WTC11 (cell line): ENCODE measurements around the gene CAMK2B. TPM values are rescaled to one million over a fixed set of nuclear protein-coding genes. Genes with fewer than 3 reads are reported as not detected.

Experiments used
- ATAC-seq: fragments of 200-7000 bp; cut with Tn5 transposase; 2 replicates; pipeline ENCODE4 v1.10.0; 2021; ENCODE audit warnings: mild to moderate bottlenecking, moderate library complexity
- CTCF ChIA-PET: fragments of 300-600 bp; sonication (Branson Sonifier 250); formaldehyde crosslinking; loops from one replicate; lab custom pipeline; 2021; ENCODE audit warnings: antibody characterized with exemption; lab: Charles Lee
- POLR2A ChIA-PET: fragments of 350-600 bp; sonication (Branson Sonifier 250); formaldehyde crosslinking; loops from one replicate; lab custom pipeline; 2021; ENCODE audit warnings: antibody characterized with exemption; lab: Charles Lee
- DNase-seq: peaks from one replicate; pipeline ENCODE4 v3.0.0; 2021; ENCODE audit warnings: low spot score
- H3K27ac Mint-ChIP-seq: 2 replicates; pipeline ENCODE4 v1.8.0; 2021; ENCODE audit warnings: mixed read lengths
- H3K27me3 Mint-ChIP-seq: 2 replicates; pipeline ENCODE4 v1.8.0; 2021; ENCODE audit warnings: low read depth, mild to moderate bottlenecking, moderate library complexity, mixed read lengths
- H3K36me3 Mint-ChIP-seq: 2 replicates; pipeline ENCODE4 v1.8.0; 2021; ENCODE audit warnings: mixed read lengths
- H3K4me1 Mint-ChIP-seq: 2 replicates; pipeline ENCODE4 v1.8.0; 2022; ENCODE audit warnings: mixed read lengths
- H3K4me3 Mint-ChIP-seq: 2 replicates; pipeline ENCODE4 v1.8.0; 2021; ENCODE audit warnings: mild to moderate bottlenecking, moderate library complexity, mixed read lengths
- H3K9me3 Mint-ChIP-seq: 2 replicates; pipeline ENCODE4 v1.8.0; 2021; ENCODE audit warnings: mixed read lengths
- CREM ChIP-seq: sonication (generic); formaldehyde crosslinking; IDR thresholded peaks from 2 replicates; pipeline ENCODE4 v1.8.1; 2022; ENCODE audit warnings: mild to moderate bottlenecking, missing genetic modification reagents, moderate library complexity
- E2F4 ChIP-seq: sonication (generic); formaldehyde crosslinking; IDR thresholded peaks from 2 replicates; pipeline ENCODE4 v1.8.1; 2022; ENCODE audit warnings: low read depth, mild to moderate bottlenecking, moderate library complexity, missing genetic modification reagents, borderline replicate concordance
- ELF4 ChIP-seq: sonication (generic); formaldehyde crosslinking; IDR thresholded peaks from 2 replicates; pipeline ENCODE4 v1.8.1; 2022; ENCODE audit warnings: low read depth, mild to moderate bottlenecking, moderate library complexity, missing genetic modification reagents
- ETV6 ChIP-seq: sonication (generic); formaldehyde crosslinking; IDR thresholded peaks from 2 replicates; pipeline ENCODE4 v1.8.1; 2022; ENCODE audit warnings: mild to moderate bottlenecking, missing genetic modification reagents
- FOXK1 ChIP-seq: sonication (generic); formaldehyde crosslinking; IDR thresholded peaks from 2 replicates; pipeline ENCODE4 v1.8.0; 2022; ENCODE audit warnings: mild to moderate bottlenecking, moderate library complexity, missing genetic modification reagents
- HMGA2 ChIP-seq: fragments of 250-450 bp; sonication (Bioruptor Pico); IDR thresholded peaks from 2 replicates; pipeline ENCODE4 v1.4.0; 2021; ENCODE audit warnings: mild to moderate bottlenecking, moderate library complexity
- MYBL2 ChIP-seq: sonication (generic); formaldehyde crosslinking; IDR thresholded peaks from 2 replicates; pipeline ENCODE4 v1.8.1; 2023; ENCODE audit warnings: mild to moderate bottlenecking, moderate library complexity, missing genetic modification reagents
- NFE2L1 ChIP-seq: sonication (generic); formaldehyde crosslinking; IDR thresholded peaks from 2 replicates; pipeline ENCODE4 v1.8.1; 2023; ENCODE audit warnings: missing genetic modification reagents
- NR2C2 ChIP-seq: sonication (generic); formaldehyde crosslinking; IDR thresholded peaks from 2 replicates; pipeline ENCODE4 v1.8.0; 2022; ENCODE audit warnings: mild to moderate bottlenecking, missing genetic modification reagents
- PRDM15 ChIP-seq: sonication (generic); formaldehyde crosslinking; IDR thresholded peaks from 2 replicates; pipeline ENCODE4 v1.8.0; 2022; ENCODE audit warnings: missing genetic modification reagents
- RORB ChIP-seq: fragments of 250-450 bp; sonication (Bioruptor Pico); IDR thresholded peaks from 2 replicates; pipeline ENCODE4 v1.9.0; 2021; ENCODE audit warnings: mild to moderate bottlenecking
- SMAD3 ChIP-seq: sonication (generic); formaldehyde crosslinking; IDR thresholded peaks from 2 replicates; pipeline ENCODE4 v1.8.0; 2022; ENCODE audit warnings: missing genetic modification reagents, mild to moderate bottlenecking, borderline replicate concordance
- USF1 ChIP-seq: sonication (generic); formaldehyde crosslinking; IDR thresholded peaks from 2 replicates; pipeline ENCODE4 v1.8.0; 2022; ENCODE audit warnings: mild to moderate bottlenecking, missing genetic modification reagents
- ZNF121 ChIP-seq: sonication (generic); formaldehyde crosslinking; IDR thresholded peaks from 2 replicates; pipeline ENCODE4 v1.8.0; 2023; ENCODE audit warnings: missing genetic modification reagents
- ZNF219 ChIP-seq: sonication (generic); formaldehyde crosslinking; IDR thresholded peaks from 2 replicates; pipeline ENCODE4 v1.8.0; 2023; ENCODE audit warnings: missing genetic modification reagents, mild to moderate bottlenecking, borderline replicate concordance
- ZNF317 ChIP-seq: sonication (generic); formaldehyde crosslinking; IDR thresholded peaks from 2 replicates; pipeline ENCODE4 v1.8.1; 2023; ENCODE audit warnings: low read depth, mild to moderate bottlenecking, moderate library complexity, missing genetic modification reagents, borderline replicate concordance
- total RNA-seq: library from RNA; stranded (reverse); gene quantifications from 3 replicates; pipeline ENCODE4 v1.2.3, GENCODE V29; 2021
- TF ChIP-seq, protein P1 (sequence below): fragments of 200-600 bp; IDR thresholded peaks from 2 replicates; pipeline ENCODE4 v1.8.0; 2022; ENCODE audit warnings: antibody characterized with exemption
- TF ChIP-seq, protein P2 (sequence below): sonication (generic); formaldehyde crosslinking; IDR thresholded peaks from 2 replicates; pipeline ENCODE4 v1.8.0; 2023; ENCODE audit warnings: mild to moderate bottlenecking, missing genetic modification reagents
- TF ChIP-seq, protein P3 (sequence below): sonication (generic); formaldehyde crosslinking; IDR thresholded peaks from 2 replicates; pipeline ENCODE4 v1.8.1; 2023; ENCODE audit warnings: mild to moderate bottlenecking, missing genetic modification reagents, moderate library complexity

Gene CAMK2B
- total RNA-seq, 1 experiment from 2014 or later: 0.44 TPM

DNA sequence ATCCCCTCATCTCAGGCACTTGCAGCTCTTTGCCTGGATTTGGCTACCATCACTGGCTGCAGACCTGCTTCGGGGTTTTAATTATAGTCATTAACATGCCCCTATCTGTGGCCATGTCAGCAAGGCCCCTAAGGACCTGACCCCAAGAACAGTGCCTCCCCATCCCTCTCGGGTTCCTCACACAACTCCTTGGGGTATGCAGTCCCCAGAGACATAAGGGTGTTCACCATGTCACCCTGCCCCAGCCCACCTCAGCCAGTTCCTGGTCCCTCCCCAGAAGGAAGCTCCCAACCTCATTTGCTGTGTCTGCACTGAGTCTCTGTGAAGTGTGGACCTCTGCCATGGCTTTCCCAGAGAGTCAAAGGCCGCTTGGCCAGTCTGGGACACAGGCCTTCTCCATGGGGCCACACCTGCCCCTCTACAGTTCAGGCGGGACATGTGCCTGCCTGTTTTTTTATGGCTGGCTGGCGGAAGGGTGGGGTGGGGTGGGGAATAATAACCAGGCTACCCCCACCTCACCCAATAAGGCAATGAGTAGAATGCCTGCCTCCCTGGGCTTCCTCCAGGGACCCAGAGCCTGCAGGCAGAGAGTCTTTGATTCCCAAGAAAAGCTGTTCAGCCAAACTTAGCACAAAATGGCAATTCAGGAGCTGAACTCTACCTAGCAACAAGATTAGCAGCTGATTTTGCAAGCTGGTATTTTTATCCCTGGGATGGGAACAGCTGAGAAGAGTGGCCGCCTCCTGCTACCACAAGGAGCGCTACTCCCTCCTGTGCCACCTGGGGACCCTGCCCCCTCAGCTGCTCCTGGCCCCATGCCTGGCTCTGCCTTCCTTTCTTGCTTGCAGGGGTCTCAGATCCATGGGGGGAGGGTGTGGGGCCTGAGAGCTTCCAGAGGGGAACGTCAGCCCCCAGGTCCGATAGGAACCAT lies 23.7 kb upstream of the CAMK2B start:
- no peak overlapping the region for H3K4me3 Mint-ChIP-seq
- no peaks in the 10 kb centered on the region for H3K36me3 Mint-ChIP-seq
- DNase-seq (peak; percentile 57), ATAC-seq (peak; percentile 84)
- ChIA-PET POLR2A (interaction anchor here (0.5 kb wide), 1 partner anchor 83 kb away, joined by 8 read pairs; no protein-coding TSS in a partner anchor), CTCF (interaction anchor here (0.6 to 4.0 kb wide), 55 partner anchors 8 to 672 kb away, joined by 3 to 50 read pairs (median 4); partner anchors contain the start of genes AEBP1, DDX56 and NUDCD3)
- peaks cover 4% of the 10 kb centered on the region; the same call in 1 of the 2 replicates for H3K27me3 Mint-ChIP-seq
- peaks cover 15% of the 10 kb centered on the region for H3K9me3 Mint-ChIP-seq
- H3K27ac Mint-ChIP-seq: no peak overlapping the region
- no peaks in the 10 kb centered on the region for H3K4me1 Mint-ChIP-seq
- no peak for TF ChIP-seq CREM (CRISPR knock-in tag)
- no peak for TF ChIP-seq ZNF219 (CRISPR knock-in tag)
- TF ChIP-seq HMGA2 (CRISPR knock-in tag): no peak
- peak; percentile 62; the same call in 1 of the 2 replicates for TF ChIP-seq ZNF317

- POLR2A ChIA-PET: no interaction called here
- Mint-ChIP-seq H3K27ac (no peak overlapping the region), H3K4me1 (no peaks in the 10 kb centered on the region), H3K4me3 (no peak overlapping the region), H3K36me3 (no peaks in the 10 kb centered on the region), H3K27me3 (peaks cover 7% of the 10 kb centered on the region), H3K9me3 (peaks cover 16% of the 10 kb centered on the region)
- peak; percentile 66 for DNase-seq
- peak; percentile 94 for ATAC-seq
- TF ChIP-seq NR2C2 (no peak), ZNF121 (CRISPR knock-in tag) (0 out of 2 replicates have a peak, but pooled peaks have one; percentile 33), ETV6 (no peak)
- TF ChIP-seq, protein P1, sequence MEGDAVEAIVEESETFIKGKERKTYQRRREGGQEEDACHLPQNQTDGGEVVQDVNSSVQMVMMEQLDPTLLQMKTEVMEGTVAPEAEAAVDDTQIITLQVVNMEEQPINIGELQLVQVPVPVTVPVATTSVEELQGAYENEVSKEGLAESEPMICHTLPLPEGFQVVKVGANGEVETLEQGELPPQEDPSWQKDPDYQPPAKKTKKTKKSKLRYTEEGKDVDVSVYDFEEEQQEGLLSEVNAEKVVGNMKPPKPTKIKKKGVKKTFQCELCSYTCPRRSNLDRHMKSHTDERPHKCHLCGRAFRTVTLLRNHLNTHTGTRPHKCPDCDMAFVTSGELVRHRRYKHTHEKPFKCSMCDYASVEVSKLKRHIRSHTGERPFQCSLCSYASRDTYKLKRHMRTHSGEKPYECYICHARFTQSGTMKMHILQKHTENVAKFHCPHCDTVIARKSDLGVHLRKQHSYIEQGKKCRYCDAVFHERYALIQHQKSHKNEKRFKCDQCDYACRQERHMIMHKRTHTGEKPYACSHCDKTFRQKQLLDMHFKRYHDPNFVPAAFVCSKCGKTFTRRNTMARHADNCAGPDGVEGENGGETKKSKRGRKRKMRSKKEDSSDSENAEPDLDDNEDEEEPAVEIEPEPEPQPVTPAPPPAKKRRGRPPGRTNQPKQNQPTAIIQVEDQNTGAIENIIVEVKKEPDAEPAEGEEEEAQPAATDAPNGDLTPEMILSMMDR: peak; percentile 40
- TF ChIP-seq, protein P2, sequence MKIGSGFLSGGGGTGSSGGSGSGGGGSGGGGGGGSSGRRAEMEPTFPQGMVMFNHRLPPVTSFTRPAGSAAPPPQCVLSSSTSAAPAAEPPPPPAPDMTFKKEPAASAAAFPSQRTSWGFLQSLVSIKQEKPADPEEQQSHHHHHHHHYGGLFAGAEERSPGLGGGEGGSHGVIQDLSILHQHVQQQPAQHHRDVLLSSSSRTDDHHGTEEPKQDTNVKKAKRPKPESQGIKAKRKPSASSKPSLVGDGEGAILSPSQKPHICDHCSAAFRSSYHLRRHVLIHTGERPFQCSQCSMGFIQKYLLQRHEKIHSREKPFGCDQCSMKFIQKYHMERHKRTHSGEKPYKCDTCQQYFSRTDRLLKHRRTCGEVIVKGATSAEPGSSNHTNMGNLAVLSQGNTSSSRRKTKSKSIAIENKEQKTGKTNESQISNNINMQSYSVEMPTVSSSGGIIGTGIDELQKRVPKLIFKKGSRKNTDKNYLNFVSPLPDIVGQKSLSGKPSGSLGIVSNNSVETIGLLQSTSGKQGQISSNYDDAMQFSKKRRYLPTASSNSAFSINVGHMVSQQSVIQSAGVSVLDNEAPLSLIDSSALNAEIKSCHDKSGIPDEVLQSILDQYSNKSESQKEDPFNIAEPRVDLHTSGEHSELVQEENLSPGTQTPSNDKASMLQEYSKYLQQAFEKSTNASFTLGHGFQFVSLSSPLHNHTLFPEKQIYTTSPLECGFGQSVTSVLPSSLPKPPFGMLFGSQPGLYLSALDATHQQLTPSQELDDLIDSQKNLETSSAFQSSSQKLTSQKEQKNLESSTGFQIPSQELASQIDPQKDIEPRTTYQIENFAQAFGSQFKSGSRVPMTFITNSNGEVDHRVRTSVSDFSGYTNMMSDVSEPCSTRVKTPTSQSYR (CRISPR knock-in tag): no peak
- CTCF ChIA-PET: interaction anchor here (0.6 to 4.0 kb wide), 43 partner anchors 9 to 788 kb away, joined by 3 to 50 read pairs (median 5); partner anchors contain the start of genes AEBP1, DDX56 and NUDCD3
Observed at GRCh38 chr7:44348300-44348699, 22.9 kb upstream of the CAMK2B start.

DNA sequence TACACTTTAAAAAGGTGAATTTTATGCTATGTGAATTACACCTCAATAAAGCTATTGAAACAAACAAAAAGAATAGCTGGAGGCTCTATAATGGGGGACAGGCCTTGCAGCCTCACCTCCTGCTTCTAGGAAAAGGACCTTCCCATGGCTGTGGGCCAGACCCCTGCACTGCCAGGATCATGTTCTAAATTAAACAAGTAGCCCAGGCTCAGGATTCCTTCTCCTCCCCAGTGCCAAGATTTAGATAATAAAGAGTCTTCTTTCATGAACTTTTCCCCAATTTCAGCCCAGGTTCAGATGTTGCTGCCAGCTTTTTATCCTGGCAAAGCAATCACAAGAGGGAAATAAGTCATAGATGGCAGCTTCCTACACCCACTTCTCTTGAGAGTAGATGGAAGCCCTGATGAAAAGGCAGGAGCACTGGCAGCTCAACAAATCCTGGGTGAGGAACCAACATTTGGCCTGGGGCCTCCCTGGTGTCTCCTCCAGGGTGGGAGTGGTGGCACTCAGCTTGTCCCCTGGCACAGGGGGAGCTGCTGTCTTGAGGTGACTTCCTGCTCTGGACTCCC lies 22.2 kb upstream of the CAMK2B start:
- ChIA-PET POLR2A (no interaction called here), CTCF (interaction anchor here (0.6 to 4.0 kb wide), 26 partner anchors 9 to 789 kb away, joined by 3 to 50 read pairs (median 8); partner anchors contain the start of gene DDX56)
- DNase-seq: no peak
- no peaks in the 10 kb centered on the region for H3K4me1 Mint-ChIP-seq
- no peak for TF ChIP-seq E2F4 (CRISPR knock-in tag)
- TF ChIP-seq FOXK1 (CRISPR knock-in tag): no peak
- no peak for TF ChIP-seq NFE2L1 (CRISPR knock-in tag)
- no peak for TF ChIP-seq PRDM15 (CRISPR knock-in tag)
- TF ChIP-seq SMAD3 (CRISPR knock-in tag): no peak
- TF ChIP-seq ZNF121 (CRISPR knock-in tag): no peak
- no peak for TF ChIP-seq MYBL2
- TF ChIP-seq USF1 (CRISPR knock-in tag): no peak
- TF ChIP-seq RORB (CRISPR knock-in tag): no peak
- TF ChIP-seq, protein P3, sequence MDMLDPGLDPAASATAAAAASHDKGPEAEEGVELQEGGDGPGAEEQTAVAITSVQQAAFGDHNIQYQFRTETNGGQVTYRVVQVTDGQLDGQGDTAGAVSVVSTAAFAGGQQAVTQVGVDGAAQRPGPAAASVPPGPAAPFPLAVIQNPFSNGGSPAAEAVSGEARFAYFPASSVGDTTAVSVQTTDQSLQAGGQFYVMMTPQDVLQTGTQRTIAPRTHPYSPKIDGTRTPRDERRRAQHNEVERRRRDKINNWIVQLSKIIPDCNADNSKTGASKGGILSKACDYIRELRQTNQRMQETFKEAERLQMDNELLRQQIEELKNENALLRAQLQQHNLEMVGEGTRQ (CRISPR knock-in tag): no peak
- no peak for TF ChIP-seq ELF4 (CRISPR knock-in tag)
- TF ChIP-seq, all 79 proteins: peak for 0
- Mint-ChIP-seq H3K27me3 (peaks cover 10% of the 10 kb centered on the region), H3K36me3 (no peaks in the 10 kb centered on the region), H3K27ac (no peak overlapping the region), H3K9me3 (peaks cover 22% of the 10 kb centered on the region), H3K4me3 (no peak overlapping the region)
- no peak for ATAC-seq
